ENCODE measurements around the gene PLSCR4. TPM values are rescaled to one million over a fixed set of nuclear protein-coding genes. Genes with fewer than 3 reads are reported as not detected.
A peak's percentile ranks its signal among the peaks of the same experiment; 100 is the strongest.

PLSCR4 gene
- total and polyA plus RNA-seq, 2 of the 4 experiments (the other 2 are of a cell fraction) = 3.8 to 4.4 TPM

- TF ChIP-seq MAZ (IDR thresholded peaks at IDR 0.05; ENCODE audit: borderline replicate concordance, low read depth, low read length) = no peak
- no peak for TF ChIP-seq POLR2A (IDR thresholded peaks at IDR 0.05; ENCODE audit: low read depth, low read length)
- no peak for TF ChIP-seq RCOR1 (IDR thresholded peaks at IDR 0.05; ENCODE audit: insufficient replicate concordance, low read length)
Observed at GRCh38 chr3:146162561-146162960, 88.3 kb downstream of the PLSCR4 start (continued).

DNA sequence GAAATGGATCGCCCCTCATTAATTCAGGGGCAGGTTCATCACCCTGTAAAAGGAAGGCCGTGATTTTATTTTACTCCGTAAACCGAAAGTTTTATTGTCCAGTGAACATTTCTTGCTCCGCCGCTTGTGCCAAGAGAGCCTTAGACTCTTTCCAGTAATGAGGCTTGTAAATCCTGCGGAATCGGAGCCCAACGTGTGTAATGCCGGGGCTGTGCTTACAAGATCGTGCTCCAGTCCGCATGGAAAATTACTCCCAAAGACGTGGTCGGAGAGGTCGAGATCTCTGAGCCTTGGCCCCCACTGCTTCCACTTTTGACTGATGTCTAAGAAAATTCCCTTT is 89.3 kb downstream of the PLSCR4 start:
- Histone ChIP-seq H3K18ac (ENCODE audit: low read depth, low read length) (peak overlapping the region; percentile 68), H2BK120ac (ENCODE audit: low read depth, low read length) (peak overlapping the region; percentile 88), H3K23ac (ENCODE audit: low read depth, low read length) (peak overlapping the region; percentile 98), H2AK9ac (replicated peaks; ENCODE audit: low read depth, low read length, poor library complexity) (peak overlapping the region; percentile 85), H3K27ac (ENCODE audit: insufficient read depth, low read length) (peak overlapping the region; percentile 94), H2AK5ac (ENCODE audit: low read depth, low read length) (peak overlapping the region; percentile 85), H2BK15ac (ENCODE audit: low read depth, low read length) (peak overlapping the region; percentile 54; the same call in 2 of the 3 replicates), H2AFZ (replicated peaks; ENCODE audit: low read length, poor library complexity) (peak overlapping the region; percentile 92), H3K36me3 (ENCODE audit: control insufficient read depth, insufficient read depth, low read length) (no peaks in the 10 kb centered on the region), H4K8ac (ENCODE audit: low read depth in 2 of 2, low read length in 2 of 2) (peak overlapping the region; percentile 83 to 97), H3K79me1 (ENCODE audit: low read depth in 1 of 2, low read length in 2 of 2) (peaks cover 4 to 30% of the 10 kb centered on the region in 2 experiments; a peak in 3 of 4 replicates), H3K9ac (ENCODE audit: low read depth, low read length) (peak overlapping the region; percentile 94), H2BK20ac (ENCODE audit: low read depth, low read length) (peak overlapping the region; percentile 44), H4K91ac (ENCODE audit: insufficient read depth, low read depth, low read length) (peak overlapping the region; percentile 94), H2BK5ac (ENCODE audit: low read depth, low read length, poor library complexity, severe bottlenecking) (peak overlapping the region; percentile 75), H3K56ac (ENCODE audit: extremely low read depth, insufficient read depth, low read length) (peak overlapping the region; percentile 93), H3K4me3 (ENCODE audit: insufficient read depth, low read depth, low read length) (peak overlapping the region; percentile 91), H3K4me1 (ENCODE audit: control insufficient read depth, insufficient read depth, low read length) (peaks cover 17% of the 10 kb centered on the region), H4K5ac (ENCODE audit: low read depth, low read length) (peak overlapping the region; percentile 78), H3K14ac (replicated peaks; ENCODE audit: low read depth, low read length) (peak overlapping the region; percentile 95), H4K20me1 (ENCODE audit: insufficient read depth, low read length) (peaks cover 8% of the 10 kb centered on the region), H3K4me2 (ENCODE audit: low read depth, low read length) (peak overlapping the region; percentile 84), H3K27me3 (ENCODE audit: control insufficient read depth, insufficient read depth, low read length) (no peaks in the 10 kb centered on the region), H3K9me3 (ENCODE audit: control insufficient read depth, insufficient read depth, low read length) (no peaks in the 10 kb centered on the region), H3K9me1 (ENCODE audit: insufficient read depth, low read length) (peaks cover 12% of the 10 kb centered on the region), H3K4ac (ENCODE audit: low read depth, low read length) (peak overlapping the region; percentile 88)
- TSS peak; percentile 91 for BruUV-seq (replicated peaks)
- ChIA-PET POLR2A (ENCODE audit: unreplicated experiment) (interaction anchor here (0.7 to 2.8 kb wide), 2 partner anchors 9 to 97 kb away, joined by 4 to 9 read pairs; no protein-coding TSS in a partner anchor), CTCF (interaction anchor here (0.6 to 1.3 kb wide), 2 partner anchors 166 to 627 kb away, joined by 4 to 5 read pairs; no protein-coding TSS in a partner anchor)
- in situ Hi-C loops (cut with MboI; ENCODE audit: low sequenced_read_pairs) = loop anchor here (5.0 kb wide), 1 partner anchor 94 kb away; no protein-coding TSS in a partner anchor
- intact Hi-C loops (cut with micrococcal nuclease) = loop anchor here (1.0 to 5.0 kb wide), 2 partner anchors 26 to 34 kb away; no protein-coding TSS in a partner anchor
- ATAC-seq (ENCODE audit: low read depth) (peak; percentile 3), DNase-seq (peak; percentile 63)
- WGBS, 2 experiments (ENCODE audit: extremely low coverage in 2 of 2, insufficient read length in 1 of 2) = 0% methylated on average over 9 of the region's 15 CpGs; no CpG with 5 or more reads in 1 of the 2 experiments
- TF ChIP-seq RFX5 (IDR thresholded peaks at IDR 0.05; ENCODE audit: low read depth, low read length) = no peak
- TF ChIP-seq NFE2L2 (IDR thresholded peaks at IDR 0.05; ENCODE audit: low read depth, low read length) = no peak
- TF ChIP-seq, protein P1, sequence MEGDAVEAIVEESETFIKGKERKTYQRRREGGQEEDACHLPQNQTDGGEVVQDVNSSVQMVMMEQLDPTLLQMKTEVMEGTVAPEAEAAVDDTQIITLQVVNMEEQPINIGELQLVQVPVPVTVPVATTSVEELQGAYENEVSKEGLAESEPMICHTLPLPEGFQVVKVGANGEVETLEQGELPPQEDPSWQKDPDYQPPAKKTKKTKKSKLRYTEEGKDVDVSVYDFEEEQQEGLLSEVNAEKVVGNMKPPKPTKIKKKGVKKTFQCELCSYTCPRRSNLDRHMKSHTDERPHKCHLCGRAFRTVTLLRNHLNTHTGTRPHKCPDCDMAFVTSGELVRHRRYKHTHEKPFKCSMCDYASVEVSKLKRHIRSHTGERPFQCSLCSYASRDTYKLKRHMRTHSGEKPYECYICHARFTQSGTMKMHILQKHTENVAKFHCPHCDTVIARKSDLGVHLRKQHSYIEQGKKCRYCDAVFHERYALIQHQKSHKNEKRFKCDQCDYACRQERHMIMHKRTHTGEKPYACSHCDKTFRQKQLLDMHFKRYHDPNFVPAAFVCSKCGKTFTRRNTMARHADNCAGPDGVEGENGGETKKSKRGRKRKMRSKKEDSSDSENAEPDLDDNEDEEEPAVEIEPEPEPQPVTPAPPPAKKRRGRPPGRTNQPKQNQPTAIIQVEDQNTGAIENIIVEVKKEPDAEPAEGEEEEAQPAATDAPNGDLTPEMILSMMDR (conservative IDR thresholded peaks at IDR 0.05; ENCODE audit: low read depth, low read length) = no peak
- TF ChIP-seq MXI1 (IDR thresholded peaks at IDR 0.05; ENCODE audit: borderline replicate concordance, low read depth, low read length) = peak; percentile 21; the same call in 1 of the 2 replicates
- 0 out of 2 replicates have a peak, but pooled peaks have one; percentile 47 for TF ChIP-seq CHD1 (IDR thresholded peaks at IDR 0.05; ENCODE audit: low read depth, low read length)
- TF ChIP-seq CEBPB (IDR thresholded peaks at IDR 0.05; ENCODE audit: low read depth, low read length) = no peak
- TF ChIP-seq POLR2A (IDR thresholded peaks at IDR 0.05; ENCODE audit: low read depth, low read length) = no peak
- dilution Hi-C loops (cut with HindIII; ENCODE audit: low sequenced_read_pairs, unreplicated experiment) = no loop called here
